ENCODE data around the gene NXPH1. TPM values are rescaled to one million over a fixed set of nuclear protein-coding genes. Genes with fewer than 3 reads are reported as not detected.

Gene NXPH1
- total RNA-seq, 2 donors from 2014 or later, result not detected

DNA sequence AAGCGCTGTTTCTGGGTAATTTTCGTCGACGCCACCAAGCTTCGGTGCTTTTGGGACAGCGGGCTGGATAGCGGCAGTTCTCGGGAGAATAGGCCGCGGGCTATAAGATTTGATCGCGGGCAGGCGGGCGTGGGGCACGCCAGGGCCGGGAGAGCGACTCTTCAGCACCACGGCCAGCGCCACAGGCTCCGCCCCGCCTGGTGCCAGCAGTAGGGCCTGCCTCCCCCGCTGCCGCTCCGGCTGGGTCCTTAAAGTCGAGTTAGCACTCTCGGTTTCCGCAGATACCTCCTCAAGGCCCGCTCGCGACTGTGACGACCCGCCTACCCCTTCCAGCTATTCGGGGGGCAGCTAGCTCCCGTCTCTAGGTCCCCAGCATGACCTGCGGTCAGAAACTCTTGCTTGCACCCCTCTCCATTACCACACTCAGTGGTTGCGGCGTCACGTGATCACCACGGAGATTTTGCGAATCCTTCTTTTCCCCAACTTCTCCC lies 9.4 kb downstream of the NXPH1 start:
- Mint-ChIP-seq H3K27ac (peak overlapping the region in 1 of 2 donors; percentile 45), H3K27me3 (peaks cover 53 to 76% of the 10 kb centered on the region in 2 donors), H3K36me3 (peaks cover 5% of the 10 kb centered on the region), H3K4me3 (no peak overlapping the region), H3K9me3 (peaks cover 2% of the 10 kb centered on the region), H3K4me1 (ENCODE audit: low read depth in 2 of 2) (peaks cover 4 to 16% of the 10 kb centered on the region in 2 donors)
- DNase-seq (ENCODE audit: low spot score) (peak; percentile 71), ATAC-seq (peak; percentile 68 to 80)

DNA sequence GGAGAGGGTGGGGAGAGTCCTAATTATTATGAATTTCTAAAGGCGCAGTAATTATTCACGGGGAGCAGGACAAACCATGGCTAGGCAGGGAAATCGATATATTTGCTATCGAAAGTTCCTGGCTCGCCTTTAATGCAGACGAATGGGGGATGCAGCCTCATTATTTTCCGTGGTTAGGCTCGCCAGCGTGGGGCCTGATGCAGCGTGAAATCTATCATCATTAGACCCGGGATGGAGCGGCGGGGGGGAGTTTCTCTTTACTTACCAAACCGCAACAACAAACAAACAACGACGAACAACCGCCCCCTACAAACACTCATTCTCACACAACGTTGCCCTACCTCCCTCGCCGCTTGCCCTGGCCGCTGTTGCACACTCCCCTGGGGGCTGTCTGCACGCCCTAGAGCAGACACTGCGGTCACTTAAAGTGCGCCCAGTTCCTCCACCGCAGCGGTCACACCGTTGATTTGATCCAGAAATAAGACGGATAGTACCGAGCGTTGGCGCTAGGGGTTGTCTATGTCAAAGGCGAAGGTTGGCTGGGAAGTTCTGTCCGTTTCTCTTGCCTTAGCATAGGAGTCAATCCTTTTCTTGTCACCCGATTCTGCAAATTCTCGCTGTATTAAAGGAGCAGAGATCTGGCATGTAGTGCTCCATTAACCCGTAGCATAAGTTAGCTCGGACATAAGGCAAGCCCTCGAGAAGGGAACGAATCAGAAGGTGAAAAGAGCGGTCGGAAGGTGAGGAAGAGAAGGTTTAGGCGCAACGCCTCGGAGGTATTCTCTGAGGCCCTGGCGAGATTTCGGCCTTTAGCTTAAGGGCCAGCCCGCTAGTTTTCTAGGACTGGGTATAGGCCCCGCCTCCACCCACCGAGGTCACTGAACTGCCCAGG lies 10.4 kb downstream of the NXPH1 start:
- H3K27me3 Mint-ChIP-seq, result peaks cover 44 to 67% of the 10 kb centered on the region in 2 donors
- peaks cover 4 to 16% of the 10 kb centered on the region in 2 donors for H3K4me1 Mint-ChIP-seq (ENCODE audit: low read depth in 2 of 2)
- ATAC-seq (no peak), DNase-seq (ENCODE audit: low spot score) (no peak)
- H3K4me3 Mint-ChIP-seq, result no peak overlapping the region
- H3K36me3 Mint-ChIP-seq, result peaks cover 5% of the 10 kb centered on the region
- no peak overlapping the region for H3K27ac Mint-ChIP-seq
- peaks cover 2% of the 10 kb centered on the region for H3K9me3 Mint-ChIP-seq

DNA sequence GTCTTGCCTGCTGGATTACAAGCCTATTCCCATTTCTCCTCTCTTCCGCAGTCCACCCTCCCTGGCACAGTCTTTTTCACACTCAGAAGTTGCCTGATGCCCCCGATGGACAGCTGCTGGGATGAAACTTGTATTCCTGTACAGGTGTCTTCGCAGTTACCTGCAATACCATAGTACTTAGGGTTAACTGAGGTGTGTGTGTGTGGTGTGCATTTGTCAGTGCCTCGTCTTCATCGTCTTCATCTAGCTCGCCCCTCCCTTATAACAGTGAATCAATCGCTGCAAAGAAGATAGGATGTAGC lies 11.0 kb downstream of the NXPH1 start:
- H3K27me3 Mint-ChIP-seq, result peaks cover 44 to 63% of the 10 kb centered on the region in 2 donors
- DNase-seq (ENCODE audit: low spot score), result no peak
- no peak overlapping the region for H3K27ac Mint-ChIP-seq
- H3K36me3 Mint-ChIP-seq, result peaks cover 5% of the 10 kb centered on the region
- no peak overlapping the region for H3K4me3 Mint-ChIP-seq
- H3K9me3 Mint-ChIP-seq, result peaks cover 2% of the 10 kb centered on the region
- no peak for ATAC-seq
- H3K4me1 Mint-ChIP-seq (ENCODE audit: low read depth in 2 of 2), result peaks cover 4 to 16% of the 10 kb centered on the region in 2 donors

DNA sequence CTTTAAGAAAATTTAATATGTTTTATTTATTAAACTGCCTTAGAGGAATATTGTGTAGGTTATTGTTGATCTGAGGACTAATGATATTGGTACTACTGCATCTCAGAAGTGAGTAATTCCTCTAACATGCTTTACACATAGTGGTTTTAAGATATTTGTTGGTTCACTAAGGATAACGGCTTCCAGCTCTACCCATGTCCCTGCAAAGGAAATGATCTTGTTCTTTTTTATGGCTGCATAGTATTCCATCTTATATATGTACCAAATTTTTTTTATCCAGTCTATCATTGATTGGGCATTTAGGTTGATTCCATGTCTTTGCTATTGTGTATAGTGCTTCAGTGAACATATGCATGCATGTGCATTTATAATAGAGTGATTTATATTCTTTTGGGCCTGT lies 20.1 kb downstream of the NXPH1 start:
- no peak for DNase-seq (ENCODE audit: low spot score)
- Mint-ChIP-seq H3K27me3 (peaks cover 0 to 13% of the 10 kb centered on the region in 2 donors), H3K36me3 (no peaks in the 10 kb centered on the region), H3K27ac (no peak overlapping the region), H3K4me3 (no peak overlapping the region), H3K4me1 (ENCODE audit: low read depth in 2 of 2) (no peaks in the 10 kb centered on the region), H3K9me3 (no peaks in the 10 kb centered on the region)
- no peak for ATAC-seq

GRCh38 chr7:8455426-8455825 lies 22.0 kb downstream of the NXPH1 start:
- no peaks in the 10 kb centered on the region for H3K4me1 Mint-ChIP-seq (ENCODE audit: low read depth in 2 of 2)
- H3K36me3 Mint-ChIP-seq, result no peaks in the 10 kb centered on the region
- ATAC-seq (no peak), DNase-seq (ENCODE audit: low spot score) (no peak)
- H3K4me3 Mint-ChIP-seq, result no peak overlapping the region
- no peak overlapping the region for H3K27ac Mint-ChIP-seq
- H3K27me3 Mint-ChIP-seq, result peaks cover 0 to 11% of the 10 kb centered on the region in 2 donors
- H3K9me3 Mint-ChIP-seq, result no peaks in the 10 kb centered on the region

DNA sequence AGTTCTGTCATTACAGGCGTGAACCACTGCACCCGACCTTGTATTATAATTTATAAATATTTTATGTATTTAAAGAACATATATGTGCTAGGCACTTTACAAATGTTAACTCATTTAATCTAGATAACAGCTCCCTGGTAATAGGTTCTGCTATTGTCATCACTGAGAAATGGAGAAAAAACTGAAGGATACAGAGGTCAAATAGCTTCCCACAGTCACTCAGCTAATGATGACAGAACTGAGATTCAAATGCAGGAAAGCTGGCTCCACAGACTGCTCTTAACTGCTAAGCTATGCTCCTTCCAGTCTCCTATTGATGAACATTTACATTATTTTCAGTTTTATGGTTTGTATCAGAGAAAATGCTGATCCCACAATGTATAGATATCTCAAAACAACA lies 28.9 kb downstream of the NXPH1 start:
- Mint-ChIP-seq H3K27ac (no peak overlapping the region), H3K4me3 (no peak overlapping the region), H3K36me3 (no peaks in the 10 kb centered on the region), H3K4me1 (ENCODE audit: low read depth in 2 of 2) (no peaks in the 10 kb centered on the region), H3K9me3 (no peaks in the 10 kb centered on the region), H3K27me3 (peaks cover 0 to 26% of the 10 kb centered on the region in 2 donors)
- ATAC-seq (no peak), DNase-seq (ENCODE audit: low spot score) (no peak)

GRCh38 chr7:8465338-8465737 lies 31.9 kb downstream of the NXPH1 start:
- DNase-seq (ENCODE audit: low spot score) (no peak), ATAC-seq (no peak)
- Mint-ChIP-seq H3K36me3 (no peaks in the 10 kb centered on the region), H3K4me1 (ENCODE audit: low read depth in 2 of 2) (no peaks in the 10 kb centered on the region), H3K27ac (no peak overlapping the region), H3K9me3 (no peaks in the 10 kb centered on the region), H3K27me3 (peaks cover 0 to 14% of the 10 kb centered on the region in 2 donors), H3K4me3 (no peak overlapping the region)

- DNase-seq (ENCODE audit: low spot score), result no peak
- Mint-ChIP-seq H3K4me1 (ENCODE audit: low read depth in 2 of 2) (no peaks in the 10 kb centered on the region), H3K27me3 (no peaks in the 10 kb centered on the region), H3K36me3 (no peaks in the 10 kb centered on the region), H3K9me3 (no peaks in the 10 kb centered on the region), H3K27ac (no peak overlapping the region), H3K4me3 (no peak overlapping the region)
- no peak for ATAC-seq
Measured at GRCh38 chr7:8480527-8480926, 47.1 kb downstream of the NXPH1 start.

DNA sequence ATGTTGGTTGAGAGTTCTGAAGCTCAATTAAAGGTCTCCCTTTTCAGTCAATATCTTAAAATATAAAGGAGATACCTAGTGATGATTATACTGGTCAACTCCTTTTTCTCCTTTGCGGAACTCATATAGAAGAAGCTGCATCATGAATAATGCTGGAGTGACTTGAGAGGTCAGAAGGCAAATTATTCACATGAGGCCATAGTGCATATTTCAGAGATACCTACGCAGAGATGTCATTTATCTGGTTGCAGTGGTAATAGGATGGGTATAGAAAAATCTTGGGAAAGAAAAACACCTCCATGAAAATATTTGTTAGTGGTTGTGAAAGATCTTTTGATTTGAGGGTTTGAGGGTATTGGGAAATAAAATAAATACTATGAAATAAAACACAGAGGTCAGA lies 47.7 kb downstream of the NXPH1 start:
- H3K4me1 Mint-ChIP-seq (ENCODE audit: low read depth in 2 of 2), result no peaks in the 10 kb centered on the region
- no peak overlapping the region for H3K4me3 Mint-ChIP-seq
- no peak for DNase-seq (ENCODE audit: low spot score)
- H3K9me3 Mint-ChIP-seq, result no peaks in the 10 kb centered on the region
- no peak for ATAC-seq
- no peaks in the 10 kb centered on the region for H3K36me3 Mint-ChIP-seq
- H3K27ac Mint-ChIP-seq, result no peak overlapping the region
- H3K27me3 Mint-ChIP-seq, result no peaks in the 10 kb centered on the region

- Mint-ChIP-seq H3K27me3 (no peaks in the 10 kb centered on the region), H3K4me3 (no peak overlapping the region), H3K9me3 (no peaks in the 10 kb centered on the region), H3K4me1 (ENCODE audit: low read depth in 2 of 2) (no peaks in the 10 kb centered on the region), H3K27ac (no peak overlapping the region), H3K36me3 (no peaks in the 10 kb centered on the region)
- no peak for DNase-seq (ENCODE audit: low spot score)
- ATAC-seq, result no peak
Measured at GRCh38 chr7:8481752-8482446, 48.5 kb downstream of the NXPH1 start.

DNA sequence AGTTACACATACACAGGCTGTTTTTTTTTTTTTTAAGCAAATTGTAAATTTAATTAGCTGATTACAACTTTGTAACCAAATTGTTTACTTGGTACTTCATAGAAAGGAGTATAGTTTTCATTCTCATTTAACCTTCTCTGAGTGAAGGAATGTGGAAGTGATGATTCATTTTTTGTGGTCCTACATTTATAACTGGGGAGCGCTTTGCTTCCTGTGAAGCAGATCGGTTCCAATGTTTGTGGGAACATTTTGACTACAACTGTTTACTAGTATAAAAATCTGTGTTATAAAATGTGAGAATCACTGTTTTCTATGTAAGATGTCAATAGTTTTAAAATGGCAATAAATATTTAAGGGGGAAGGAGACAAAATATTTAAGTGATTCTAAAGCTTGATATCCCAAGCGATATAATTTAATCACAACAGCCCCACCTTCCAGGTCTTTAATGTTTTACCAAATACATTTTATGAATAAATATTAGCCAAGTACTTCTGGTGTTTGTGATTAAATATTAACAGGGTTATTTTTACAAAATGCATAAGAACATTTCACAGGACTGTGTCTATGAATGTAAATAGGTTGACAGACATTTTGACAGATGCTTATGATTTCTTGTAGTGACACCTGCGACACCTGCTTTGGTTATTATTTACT lies 57.1 kb downstream of the NXPH1 start:
- ATAC-seq (no peak), DNase-seq (ENCODE audit: low spot score) (no peak)
- H3K27me3 Mint-ChIP-seq, result no peaks in the 10 kb centered on the region
- no peaks in the 10 kb centered on the region for H3K36me3 Mint-ChIP-seq
- no peaks in the 10 kb centered on the region for H3K4me1 Mint-ChIP-seq (ENCODE audit: low read depth in 2 of 2)
- no peak overlapping the region for H3K4me3 Mint-ChIP-seq
- H3K9me3 Mint-ChIP-seq, result no peaks in the 10 kb centered on the region
- H3K27ac Mint-ChIP-seq, result no peak overlapping the region

- Mint-ChIP-seq H3K4me3 (no peak overlapping the region), H3K27ac (no peak overlapping the region), H3K4me1 (ENCODE audit: low read depth in 2 of 2) (no peaks in the 10 kb centered on the region), H3K36me3 (no peaks in the 10 kb centered on the region), H3K27me3 (no peaks in the 10 kb centered on the region), H3K9me3 (no peaks in the 10 kb centered on the region)
- no peak for DNase-seq (ENCODE audit: low spot score)
- ATAC-seq, result no peak
Measured at GRCh38 chr7:8491106-8491505, 57.7 kb downstream of the NXPH1 start.

- Mint-ChIP-seq H3K27ac (no peak overlapping the region), H3K27me3 (no peaks in the 10 kb centered on the region), H3K36me3 (no peaks in the 10 kb centered on the region), H3K9me3 (no peaks in the 10 kb centered on the region), H3K4me1 (ENCODE audit: low read depth in 2 of 2) (no peaks in the 10 kb centered on the region), H3K4me3 (no peak overlapping the region)
- ATAC-seq (no peak), DNase-seq (ENCODE audit: low spot score) (no peak)
Measured at GRCh38 chr7:8491544-8492489, 58.4 kb downstream of the NXPH1 start.

All from natural killer cell treated with Interleukin-12 subunit alpha and Interleukin-12 subunit beta and Interleukin-15 and Interleukin-18, amount 100 ng/mL, for 72 hours (primary cell).